Mucosa of descending colon (tissue), 3 donors: Measurements from ENCODE around the gene UNC13C. TPM values are rescaled to one million over a fixed set of nuclear protein-coding genes. Genes with fewer than 3 reads are reported as not detected.
A peak's percentile ranks its signal among the peaks of the same experiment; 100 is the strongest.
"Not testable (repeated sequence)": the region's sequence is repeated elsewhere in the genome, so short reads cannot be mapped to it uniquely, and the experiment has no call there.

Experiments used
- ATAC-seq: fragments of 200-7000 bp; cut with Tn5 transposase; one replicate; pipeline ENCODE4 v1.9.1; 2020; ENCODE audit warnings: mild to moderate bottlenecking, moderate library complexity
- DNase-seq, 3 donors: peaks; one replicate each; pipeline ENCODE4 v3.0.0-alpha.2; 2020
- H3K36me3 ChIP-seq: fragments of 200-600 bp; one replicate; pipeline ENCODE4 v1.8.0; 2021; ENCODE audit warnings: low read depth, mild to moderate bottlenecking
- H3K4me1 ChIP-seq: fragments of 200-600 bp; one replicate; pipeline ENCODE4 v1.8.0; 2021; ENCODE audit warnings: low read depth, mild to moderate bottlenecking
- H3K4me3 ChIP-seq: fragments of 200-600 bp; one replicate; pipeline ENCODE4 v1.8.0; 2021; ENCODE audit warnings: mild to moderate bottlenecking
- H3K9me3 ChIP-seq: fragments of 200-600 bp; one replicate; pipeline ENCODE4 v1.8.0; 2021; ENCODE audit warnings: mild to moderate bottlenecking
- CTCF ChIP-seq: fragments of 200-600 bp; IDR thresholded peaks from one replicate; pipeline ENCODE4 v1.8.0; 2022; ENCODE audit warnings: antibody characterized with exemption, mild to moderate bottlenecking
- intact Hi-C, 2 donors: fragments of 100-400 bp; cut with DNase I in 1 of 2; cut with micrococcal nuclease in 1 of 2; formaldehyde crosslinking; loops; one replicate each; pipeline versions ENCODE4 v1.11.0 to v1.11.1; 2022; cut with DNase I, micrococcal nuclease
- total RNA-seq, 3 donors: library from RNA; stranded (reverse); fragmentation: NEBNext Ultra II Directional in 2 of 3; extraction: Animal tissue kit (Norgen Biotek cat#: 25700) in 2 of 3; gene quantifications; one replicate each; pipeline versions ENCODE4 v1.2.1 to v1.2.4, GENCODE V29; 2021 to 2023
- donor health status: DM: no; HTN: no; CAD: no; lungs with moderate emphysema.
- donor health status: DM: no; HTN: no; CAD: no.
- donor health status: DM: no; HTN: yes; CAD: no.

Gene UNC13C
- total RNA-seq, 3 donors from 2014 or later, result 0.06 to 1.9 (median 0.12) TPM

GRCh38 chr15:54388746-54389145 is 410.5 kb downstream of the UNC13C start:
- Histone ChIP-seq H3K4me1 (no peaks in the 10 kb centered on the region), H3K4me3 (no peak overlapping the region), H3K9me3 (no peaks in the 10 kb centered on the region), H3K36me3 (no peaks in the 10 kb centered on the region)
- ATAC-seq, result no peak
- DNase-seq, result no peak
- intact Hi-C loops, result no loop called here
- TF ChIP-seq CTCF, result no peak

GRCh38 chr15:54410481-54410880 is 432.2 kb downstream of the UNC13C start:
- no peaks in the 10 kb centered on the region for H3K4me1 ChIP-seq
- H3K4me3 ChIP-seq, result no peak overlapping the region
- DNase-seq (no peak), ATAC-seq (no peak)
- H3K36me3 ChIP-seq, result no peaks in the 10 kb centered on the region
- TF ChIP-seq CTCF, result no peak
- no peaks in the 10 kb centered on the region for H3K9me3 ChIP-seq
- intact Hi-C loops, result no loop called here

GRCh38 chr15:54424171-54424570 is 445.9 kb downstream of the UNC13C start:
- Histone ChIP-seq H3K36me3 (no peaks in the 10 kb centered on the region), H3K4me3 (no peak overlapping the region), H3K4me1 (no peaks in the 10 kb centered on the region), H3K9me3 (no peaks in the 10 kb centered on the region)
- TF ChIP-seq CTCF, result no peak
- no peak for DNase-seq
- intact Hi-C loops, result no loop called here
- ATAC-seq, result no peak

GRCh38 chr15:54428596-54428995 is 450.4 kb downstream of the UNC13C start:
- intact Hi-C loops, result no loop called here

GRCh38 chr15:54450288-54450687 is 472.0 kb downstream of the UNC13C start:
- peaks cover 47% of the 10 kb centered on the region for H3K9me3 ChIP-seq
- DNase-seq, result peak in 1 of 3 donors; percentile 38
- H3K4me1 ChIP-seq, H3K4me3 ChIP-seq, H3K36me3 ChIP-seq, intact Hi-C loops, ATAC-seq: not testable (repeated sequence)

More at GRCh38 chr15:54428596-54428995, 450.4 kb downstream of the UNC13C start:
- no peak for ATAC-seq
- no peak for DNase-seq
- H3K4me3 ChIP-seq, result no peak overlapping the region
- TF ChIP-seq CTCF, result no peak
- H3K36me3 ChIP-seq, result no peaks in the 10 kb centered on the region
- H3K4me1 ChIP-seq, result no peaks in the 10 kb centered on the region
- H3K9me3 ChIP-seq, result peaks cover 11% of the 10 kb centered on the region

- peaks cover 47% of the 10 kb centered on the region for H3K9me3 ChIP-seq
- DNase-seq, result no peak
- ATAC-seq, result no peak
- H3K4me3 ChIP-seq, result no peak overlapping the region
- TF ChIP-seq CTCF, result no peak
- intact Hi-C loops, result no loop called here
- H3K36me3 ChIP-seq, result no peaks in the 10 kb centered on the region
- H3K4me1 ChIP-seq, result no peaks in the 10 kb centered on the region
Observed at GRCh38 chr15:54456413-54456812, 478.2 kb downstream of the UNC13C start.
